ENCODE measurements around the gene ZNF148.

Gene ZNF148

DNA sequence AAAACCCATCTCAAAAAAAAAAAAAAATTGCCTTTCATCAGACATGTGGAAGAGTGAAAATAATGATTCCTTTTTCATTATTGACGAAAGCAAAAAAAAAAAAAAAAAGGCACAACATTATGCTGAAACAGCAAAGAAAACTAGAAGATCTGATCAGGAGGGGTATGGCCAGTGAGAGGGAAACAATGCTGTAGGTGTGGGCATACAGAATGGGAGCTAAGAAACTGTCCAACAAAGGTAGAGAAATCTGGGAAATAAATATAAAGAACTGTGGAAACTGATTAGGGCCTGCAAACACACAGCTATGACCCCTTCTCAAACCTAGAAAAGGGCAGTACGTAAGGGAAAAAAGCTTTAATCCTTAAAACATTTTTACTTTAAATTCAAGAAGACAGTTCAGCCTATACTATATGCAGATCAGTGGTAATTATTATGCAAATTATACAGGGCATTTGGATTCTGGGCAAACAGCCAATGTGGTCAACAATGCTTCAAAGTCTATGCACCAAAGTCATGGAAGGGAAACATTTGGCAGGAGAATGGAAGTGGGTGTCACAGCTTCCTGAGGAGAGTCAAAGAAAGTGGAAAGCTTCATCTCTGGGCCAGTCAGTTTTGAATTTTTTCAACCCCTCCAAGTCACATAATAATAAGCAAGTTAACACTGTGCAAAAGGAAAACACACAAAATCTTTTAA, 94.3 kb downstream of the ZNF148 start:
- DNase-seq (ENCODE audit: low spot score), result peak; percentile 26

DNA sequence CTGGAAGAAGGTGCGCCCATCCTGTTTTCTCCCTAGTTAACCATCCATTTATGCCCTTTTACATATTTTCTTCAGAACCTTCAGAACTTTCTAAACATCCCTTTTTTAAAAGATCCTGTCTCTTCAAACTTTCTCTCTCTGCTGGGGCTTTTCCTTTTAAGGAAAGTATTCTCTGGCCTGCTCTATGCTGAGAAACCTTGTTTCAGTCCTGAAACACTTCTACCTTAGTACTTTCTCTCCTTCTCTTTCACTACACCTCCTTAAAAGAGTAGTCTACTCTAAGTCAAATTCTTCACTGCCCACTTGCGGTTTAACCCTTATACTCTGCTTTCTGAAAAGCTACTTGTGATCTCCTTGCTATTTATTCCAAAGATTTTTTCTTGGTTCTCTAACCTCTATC, 97.0 kb downstream of the ZNF148 start:
- DNase-seq (ENCODE audit: low spot score), result no peak

DNA sequence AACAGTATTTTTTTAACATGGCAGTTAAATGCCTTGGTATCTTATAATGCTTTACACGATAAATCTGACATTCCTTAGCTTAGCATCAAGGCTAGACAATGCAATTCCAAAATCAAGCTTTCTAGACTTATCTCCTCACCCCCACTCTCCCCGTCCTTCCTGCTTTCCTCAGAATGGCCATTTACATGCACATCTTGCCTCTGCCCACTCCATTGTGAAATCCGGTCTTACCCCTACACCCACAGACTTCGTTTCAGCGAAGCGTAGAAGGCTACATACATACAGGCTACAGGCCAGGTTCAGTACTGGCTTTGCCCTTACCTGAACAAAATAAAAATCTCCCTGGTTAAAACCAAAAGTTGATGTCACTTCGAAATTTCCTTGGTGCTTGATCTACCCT, 104.0 kb downstream of the ZNF148 start:
- DNase-seq (ENCODE audit: low spot score), result no peak

DNA sequence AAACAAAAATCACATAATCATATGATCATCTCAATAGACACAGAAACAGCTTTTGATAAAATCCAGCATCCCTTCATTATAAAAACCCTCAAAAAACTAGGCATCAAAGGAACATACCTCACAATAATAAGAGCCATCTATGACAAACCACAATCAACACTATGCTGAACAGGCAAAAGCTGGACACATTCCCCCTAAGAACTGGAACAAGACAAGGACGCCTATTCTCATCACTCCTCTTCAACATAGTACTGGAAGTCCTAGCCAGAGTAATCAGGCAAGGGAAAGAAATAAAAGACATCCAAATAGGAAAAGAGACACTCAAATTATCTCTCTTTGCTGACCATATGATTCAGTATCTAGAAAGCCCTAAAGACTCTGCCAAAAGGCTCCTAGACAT, 107.7 kb downstream of the ZNF148 start:
- DNase-seq (ENCODE audit: low spot score), result no peak

DNA sequence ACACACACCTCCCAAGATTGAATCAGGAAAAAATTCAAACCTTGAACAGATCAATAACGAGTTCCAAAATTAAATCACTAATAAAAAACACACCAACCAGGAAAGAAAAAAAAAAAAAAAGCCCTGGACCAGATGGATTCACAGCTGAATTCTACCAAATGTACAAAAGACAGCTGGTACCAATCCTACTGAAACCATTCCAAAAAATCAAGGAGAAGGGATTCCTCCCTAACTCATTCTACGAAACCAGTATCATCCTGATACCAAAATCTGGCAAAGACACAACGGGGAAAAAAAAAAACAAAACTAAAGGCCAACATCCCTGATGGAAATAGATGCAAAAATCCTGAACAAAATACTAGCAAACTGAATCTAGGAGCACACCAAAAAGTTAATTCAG, 108.2 kb downstream of the ZNF148 start:
- no peak for DNase-seq (ENCODE audit: low spot score)

DNA sequence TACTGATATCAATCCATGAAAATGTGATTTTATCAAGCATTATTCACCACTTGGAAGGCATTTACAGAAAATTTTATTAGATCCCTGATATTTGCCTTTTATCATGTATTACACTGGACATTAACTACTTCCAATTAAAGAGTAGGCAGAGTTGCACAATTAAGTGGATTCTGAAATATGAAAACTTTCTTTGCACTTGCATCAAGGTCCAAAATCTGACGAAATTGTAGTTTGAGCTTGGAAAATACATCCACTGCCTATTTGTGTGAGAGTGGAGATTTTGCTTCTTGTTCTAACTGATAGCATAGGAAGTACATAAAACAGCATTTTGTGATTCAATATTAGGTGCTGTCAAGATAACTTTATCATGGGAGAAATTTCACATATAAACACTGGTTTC, 113.0 kb downstream of the ZNF148 start:
- DNase-seq (ENCODE audit: low spot score), result peak; percentile 15

DNA sequence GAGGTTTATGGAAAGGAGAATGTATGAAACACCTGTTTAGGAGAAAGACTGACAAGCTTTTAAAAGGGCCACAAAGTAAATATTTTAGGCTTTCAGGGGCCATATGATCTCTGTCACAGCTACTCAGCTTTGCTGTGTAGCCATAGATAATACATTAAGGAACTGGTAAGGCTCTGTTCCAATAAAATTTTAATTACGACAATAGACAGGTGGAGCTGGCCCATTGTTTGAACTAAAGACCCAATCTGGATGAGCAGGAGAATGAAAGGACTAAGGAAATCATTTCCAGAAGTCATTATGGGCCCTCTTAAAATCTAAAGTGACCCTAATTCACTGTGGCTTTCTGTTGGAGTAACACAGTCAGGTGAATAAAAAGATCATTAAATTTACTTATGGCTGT, 114.1 kb downstream of the ZNF148 start:
- DNase-seq (ENCODE audit: low spot score), result no peak

DNA sequence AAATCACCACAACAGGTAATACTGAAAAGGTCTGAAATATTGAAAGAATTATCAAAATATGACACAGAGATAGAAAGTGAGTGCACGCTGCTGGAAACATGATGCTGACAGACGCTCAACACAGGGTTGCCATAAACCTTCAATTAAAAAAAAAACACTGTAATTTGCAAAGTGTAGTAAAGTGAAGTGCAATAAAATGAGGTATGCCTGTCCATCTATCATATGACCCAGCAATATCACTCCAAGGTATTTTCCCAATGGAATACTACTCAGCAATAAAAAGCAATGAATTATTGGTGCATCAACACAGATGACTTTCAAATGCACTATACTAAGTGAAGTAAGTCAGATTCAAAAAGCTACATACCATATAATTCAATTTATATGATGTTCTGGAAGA, 115.0 kb downstream of the ZNF148 start:
- DNase-seq (ENCODE audit: low spot score), result no peak

DNA sequence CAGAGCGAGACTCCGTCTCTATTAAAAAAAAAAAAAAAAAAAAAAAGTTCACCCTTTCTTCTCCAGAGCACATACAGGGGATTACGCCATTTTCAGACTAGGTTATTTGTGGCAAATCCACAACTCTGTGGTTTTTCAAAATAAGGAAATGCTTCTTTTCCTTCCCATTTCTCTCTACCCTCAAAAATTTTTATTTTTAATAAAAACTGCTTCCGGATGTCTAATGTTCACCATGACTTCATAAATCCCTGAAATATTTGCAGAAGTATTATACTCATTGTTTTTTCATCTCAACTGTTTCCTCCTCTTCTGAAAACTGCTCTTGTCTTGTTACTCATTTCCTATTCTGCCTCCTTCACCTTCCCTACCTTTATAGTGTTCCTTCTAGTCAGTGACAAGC, 117.6 kb downstream of the ZNF148 start:
- DNase-seq (ENCODE audit: low spot score), result no peak

DNA sequence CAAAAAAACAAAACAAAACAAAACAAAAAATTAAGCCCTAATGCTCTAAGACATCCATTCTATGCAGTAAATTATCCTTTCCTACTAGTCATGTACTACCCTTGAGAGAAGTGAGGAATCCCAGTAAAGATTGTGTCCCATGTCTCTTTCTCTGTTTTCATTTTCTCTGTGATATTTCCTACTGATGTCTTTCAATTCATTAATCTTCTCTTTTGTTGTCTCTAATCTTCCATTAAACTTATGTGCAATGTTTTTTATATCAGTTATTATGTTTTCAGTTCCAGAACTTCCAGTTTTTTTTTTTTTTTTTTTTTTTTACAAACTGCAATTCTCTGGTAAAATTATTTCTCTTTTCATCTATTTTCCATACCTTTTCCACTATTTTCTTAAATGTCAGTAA, 118.5 kb downstream of the ZNF148 start:
- no peak for DNase-seq (ENCODE audit: low spot score)

DNA sequence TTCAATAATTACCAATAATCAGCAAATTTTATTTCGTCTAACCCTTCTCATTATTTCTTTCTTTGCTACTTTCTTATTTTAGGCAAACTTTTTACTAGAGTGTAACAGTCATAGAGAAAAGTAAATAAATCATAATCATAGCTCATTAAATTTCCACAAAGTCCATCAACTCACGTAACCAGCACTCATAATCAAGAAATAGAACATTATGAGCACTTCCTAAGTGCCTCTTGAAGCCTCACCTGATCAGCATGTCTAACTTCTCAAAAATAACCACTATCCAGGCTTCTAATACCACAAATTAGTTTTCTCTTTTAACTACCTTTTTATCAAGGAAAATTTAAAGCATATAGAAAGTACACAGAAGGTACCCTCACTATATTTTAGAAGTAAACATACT, 124.2 kb downstream of the ZNF148 start:
- no peak for DNase-seq (ENCODE audit: low spot score)

DNA sequence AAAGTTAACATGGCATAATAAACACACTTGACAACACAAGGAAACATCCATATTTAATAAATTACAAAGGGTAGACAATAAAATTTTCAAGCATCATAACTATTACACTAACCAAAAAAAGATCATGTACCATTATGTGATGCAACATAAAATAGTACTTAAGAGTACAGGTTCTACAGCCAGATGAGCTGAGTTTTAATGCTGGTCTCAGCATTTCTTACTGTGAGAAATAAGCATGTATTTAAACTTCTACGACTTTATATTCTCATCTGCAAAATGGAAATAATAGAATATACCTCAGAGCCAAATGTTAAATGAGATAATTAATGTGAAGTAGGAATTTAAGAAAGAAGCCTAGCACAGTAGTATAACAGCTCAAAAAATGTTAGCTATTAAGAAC, 128.9 kb downstream of the ZNF148 start:
- no peak for DNase-seq (ENCODE audit: low spot score)

DNA sequence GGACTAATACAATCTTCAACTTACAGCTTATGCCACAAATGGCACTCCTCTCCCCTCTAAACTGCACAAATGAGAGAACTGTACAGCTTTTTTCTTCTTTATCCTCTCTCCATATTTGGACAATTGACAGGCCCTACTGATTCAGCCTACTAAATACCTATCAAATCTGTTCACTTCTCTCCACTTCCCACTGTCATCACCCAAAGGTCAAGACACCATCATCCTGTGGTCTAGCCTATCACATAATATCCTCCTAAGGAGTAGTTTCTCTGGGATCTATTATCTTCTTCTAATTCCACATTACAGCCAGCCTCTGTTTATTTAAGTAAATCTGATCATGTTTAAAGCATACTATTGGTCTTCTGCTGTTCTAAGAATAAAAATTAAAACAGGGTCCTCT, 129.6 kb downstream of the ZNF148 start:
- DNase-seq (ENCODE audit: low spot score), result no peak

DNA sequence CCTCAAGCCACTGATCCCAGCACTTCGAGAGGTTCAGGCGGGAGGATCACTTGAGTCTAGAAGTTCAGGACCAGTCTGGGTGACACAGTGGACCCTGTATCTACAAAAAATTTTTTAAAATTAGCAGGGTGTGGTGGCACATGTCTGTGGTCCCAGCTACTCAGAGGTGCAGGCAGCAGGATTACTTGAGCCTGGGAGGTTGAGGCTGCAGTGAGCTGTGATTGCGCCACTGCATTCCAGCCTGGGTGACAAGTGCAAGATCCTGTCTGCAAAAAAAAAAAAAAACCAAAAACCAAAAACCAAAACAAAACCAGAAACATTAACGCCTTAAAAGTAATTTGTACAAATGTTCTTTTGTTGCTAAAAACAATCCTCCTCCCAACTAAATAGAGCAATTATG, 134.6 kb downstream of the ZNF148 start:
- DNase-seq (ENCODE audit: low spot score), result peak; percentile 13

DNA sequence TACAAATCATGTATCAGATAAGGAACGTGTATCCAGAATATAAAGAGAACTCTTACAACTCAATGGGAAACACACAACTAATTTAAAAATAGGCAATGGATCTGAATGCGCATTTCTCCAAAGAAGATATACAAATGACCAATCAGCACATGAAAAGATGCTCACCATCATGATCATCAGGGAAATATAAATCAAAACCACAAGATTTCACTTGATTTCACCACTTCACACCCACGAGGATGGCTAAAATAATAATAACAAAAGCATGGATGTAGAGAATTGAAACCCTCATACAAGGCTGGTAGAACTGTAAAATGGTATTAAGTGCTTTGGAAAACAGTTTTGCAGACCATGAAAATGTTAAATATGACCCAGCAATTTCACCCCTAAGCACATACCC, 135.9 kb downstream of the ZNF148 start:
- no peak for DNase-seq (ENCODE audit: low spot score)

DNA sequence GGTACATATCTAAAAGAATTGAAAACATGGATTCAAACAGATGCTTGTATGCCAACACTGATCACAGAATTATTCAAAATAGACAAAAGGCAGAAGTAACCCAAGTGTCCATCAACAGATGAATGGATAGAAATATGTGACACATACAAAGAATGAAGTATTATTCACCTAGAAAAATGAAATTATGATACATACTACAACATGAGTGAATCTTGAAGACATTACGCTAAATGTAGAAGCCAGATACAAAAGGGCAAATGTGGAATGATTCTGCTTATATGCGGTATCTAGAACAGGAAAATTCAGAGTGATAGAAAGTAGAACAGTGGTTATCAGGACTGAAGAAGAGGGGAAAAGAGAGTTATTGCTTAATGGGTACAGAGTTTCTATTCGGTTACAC, 136.4 kb downstream of the ZNF148 start:
- no peak for DNase-seq (ENCODE audit: low spot score)

DNA sequence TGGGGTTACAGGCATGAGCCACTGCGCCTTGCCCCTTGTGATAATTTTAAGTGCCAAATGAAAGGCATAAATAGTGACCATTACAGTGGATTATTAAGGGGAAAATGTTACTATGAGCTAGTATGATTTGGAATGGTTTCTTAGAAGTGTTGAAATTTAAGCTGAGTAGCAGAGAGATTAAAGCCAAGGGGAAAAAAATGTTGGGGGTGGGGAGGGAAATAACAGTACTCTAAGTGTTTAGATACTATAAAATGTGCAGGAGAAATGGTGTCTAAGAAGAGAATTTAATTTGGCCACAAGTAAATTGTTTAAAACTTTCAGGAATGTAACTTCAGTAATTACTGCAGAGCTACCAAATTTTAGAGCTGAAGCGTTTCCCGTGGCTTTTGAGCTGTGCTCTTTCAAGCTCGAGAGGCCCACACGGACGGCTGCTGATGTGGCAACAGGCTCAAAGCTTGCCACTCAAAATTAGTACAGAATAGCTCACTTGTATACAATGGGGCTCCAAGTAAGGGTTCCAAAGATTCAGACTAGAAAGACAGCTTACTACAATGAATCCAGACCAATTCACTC, 138.7 kb downstream of the ZNF148 start:
- DNase-seq (ENCODE audit: low spot score), result peak; percentile 21

DNA sequence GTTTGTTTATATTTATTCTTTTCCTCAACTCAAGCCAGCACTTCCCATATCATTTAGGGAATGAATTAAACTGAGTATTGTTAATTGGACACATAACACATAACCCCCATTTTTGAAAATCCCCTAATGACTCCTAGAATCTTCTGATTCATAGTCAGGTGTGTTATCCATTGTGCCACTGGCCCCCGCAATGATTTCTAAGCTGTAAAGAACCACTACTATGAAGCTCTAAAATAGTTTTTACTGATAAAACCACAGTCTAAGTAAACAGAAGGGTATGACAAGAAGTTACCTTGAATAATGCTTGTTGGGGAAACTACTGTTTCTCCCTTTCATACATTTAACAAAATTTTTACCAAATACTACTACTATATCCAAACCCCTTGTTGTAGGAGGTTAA, 140.3 kb downstream of the ZNF148 start:
- no peak for DNase-seq (ENCODE audit: low spot score)

DNA sequence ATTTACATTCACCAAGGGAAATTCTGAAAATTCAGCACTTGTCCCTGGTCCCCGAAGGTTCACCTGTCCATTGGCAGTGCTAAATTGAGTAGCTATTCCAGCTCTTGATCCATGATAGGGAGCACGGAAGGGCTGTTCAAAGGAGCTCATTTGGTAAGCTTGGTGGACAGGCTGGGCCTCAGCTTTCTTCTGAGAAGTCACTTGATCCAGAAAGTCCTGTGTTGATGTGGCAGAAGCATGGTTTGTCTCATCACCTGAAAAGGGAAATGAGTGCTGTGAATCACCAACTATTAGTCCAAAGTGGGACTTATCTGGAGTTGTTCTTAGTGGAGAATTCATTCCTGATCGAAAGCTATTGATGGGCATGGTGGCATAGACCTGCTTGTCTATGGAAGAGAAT, 142.7 kb downstream of the ZNF148 start:
- no peak for DNase-seq (ENCODE audit: low spot score)

DNA sequence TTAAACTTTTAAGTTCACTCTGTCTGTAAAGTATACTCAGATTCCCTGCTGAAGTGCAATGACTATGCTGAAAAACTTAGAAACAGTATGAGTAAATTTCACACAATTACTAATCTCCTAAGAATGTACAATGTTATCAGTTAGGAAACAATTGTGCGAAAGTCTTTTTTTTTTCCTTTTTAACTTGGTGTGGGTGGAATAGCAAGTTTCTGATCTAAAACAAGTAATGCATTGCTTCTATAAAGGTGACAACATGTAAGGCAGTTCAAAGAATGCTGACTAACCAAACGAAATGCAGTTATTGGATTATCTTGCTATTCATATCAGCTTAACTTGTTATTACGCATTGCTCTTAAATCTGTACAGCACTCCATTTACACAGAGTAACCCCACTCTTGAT, 143.2 kb downstream of the ZNF148 start:
- DNase-seq (ENCODE audit: low spot score), result peak; percentile 48

DNA sequence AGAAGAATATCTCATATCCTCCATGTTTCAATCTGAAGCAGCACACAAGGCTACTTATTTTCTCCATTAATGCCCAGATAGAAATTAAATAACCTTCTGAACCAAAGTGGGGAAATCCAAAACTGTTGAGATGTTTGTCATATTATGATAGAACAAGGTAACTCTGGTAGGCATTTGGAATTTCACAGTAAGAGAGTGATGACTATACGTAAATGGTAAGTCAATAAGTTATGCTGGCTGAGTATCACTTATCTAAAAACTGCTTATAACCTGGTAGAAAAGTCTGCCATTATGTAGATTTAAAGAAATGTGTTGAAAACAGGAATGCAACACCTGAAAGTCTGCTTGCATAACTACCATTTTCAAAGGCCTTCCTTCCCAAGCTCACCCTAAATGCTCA, 145.4 kb downstream of the ZNF148 start:
- no peak for DNase-seq (ENCODE audit: low spot score)

DNA sequence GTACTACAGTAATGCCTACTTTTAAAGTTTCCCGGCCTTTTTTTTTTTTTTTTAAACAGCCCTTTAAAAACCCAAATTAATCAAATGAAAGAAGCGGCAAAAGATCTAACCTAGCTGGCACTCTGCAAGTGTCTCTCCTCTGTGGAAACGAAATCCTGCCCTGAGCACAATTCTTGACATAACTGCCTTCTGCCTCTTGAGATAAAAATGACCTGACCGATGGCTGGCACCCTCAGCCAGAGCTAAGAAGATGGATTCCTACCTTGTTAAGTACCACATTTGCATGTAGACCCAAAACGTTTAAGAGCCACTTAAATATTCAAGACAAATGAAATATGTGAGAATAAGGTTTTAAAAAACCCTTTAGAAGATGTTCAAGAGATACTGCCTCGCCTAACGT, 146.0 kb downstream of the ZNF148 start:
- DNase-seq (ENCODE audit: low spot score), result no peak

DNA sequence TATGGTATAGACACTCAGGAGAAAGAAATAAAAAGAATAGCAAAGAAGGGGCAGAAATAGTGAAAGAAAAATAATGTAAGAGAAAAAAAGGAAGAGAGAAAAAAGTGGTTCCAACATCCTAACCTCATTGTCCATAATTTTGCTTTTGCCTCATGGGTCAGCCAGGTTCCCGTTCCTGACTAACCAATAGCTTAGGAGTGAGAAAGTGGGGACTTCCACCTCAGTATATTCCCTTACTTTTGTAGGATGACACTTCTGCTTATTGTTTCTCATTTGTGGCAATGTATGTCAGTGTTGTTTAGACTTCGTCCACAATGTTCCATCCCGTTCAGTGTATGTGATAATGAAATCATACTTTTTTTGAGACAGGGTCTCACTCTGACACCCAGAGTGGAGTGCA, 153.3 kb downstream of the ZNF148 start:
- no peak for DNase-seq (ENCODE audit: low spot score)

DNA sequence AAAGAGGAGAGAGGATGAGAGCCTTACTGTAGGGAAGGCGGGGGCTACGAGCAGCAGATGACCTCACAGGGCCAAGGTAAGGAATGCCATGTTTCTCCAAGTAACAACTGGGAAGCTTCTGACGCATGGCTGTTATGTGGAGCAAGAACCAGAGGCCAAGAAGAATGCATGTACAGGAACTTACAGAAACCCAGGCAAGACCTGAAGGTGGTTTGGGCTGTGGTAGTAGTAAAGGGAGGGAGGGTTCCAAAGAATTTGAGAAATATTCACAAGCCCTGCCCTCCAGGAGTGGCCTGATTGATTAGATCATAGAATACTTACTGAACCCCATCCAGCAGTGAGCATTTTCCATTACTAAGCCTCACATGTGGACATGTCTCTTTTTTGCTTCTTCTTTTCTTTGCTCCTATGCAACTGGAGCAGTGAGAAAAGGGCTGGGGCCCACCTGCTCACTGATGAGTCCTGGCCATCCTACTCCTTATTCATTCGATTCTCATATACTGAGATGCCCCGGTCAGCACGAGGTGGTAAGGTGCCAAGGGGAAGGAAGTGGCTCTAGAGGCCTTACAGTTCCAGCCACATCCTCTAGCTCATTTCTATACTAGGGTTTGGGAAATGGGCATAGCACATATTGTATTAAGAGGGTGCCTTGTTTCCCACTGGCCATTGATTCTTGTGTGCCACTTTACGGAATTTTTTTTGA, 154.2 kb downstream of the ZNF148 start:
- DNase-seq (ENCODE audit: low spot score), result peak; percentile 43
